Nephron progenitor cell (in vitro differentiated cells): Measurements from ENCODE around the gene UBXN4.

ENCODE experiments used
- DNase-seq: peaks from one replicate; pipeline ENCODE4 v3.0.0; 2021
- H3K27ac Mint-ChIP-seq: 2 replicates; pipeline ENCODE4 v1.8.0; 2021; ENCODE audit warnings: mild to moderate bottlenecking, moderate library complexity, mixed read lengths
- H3K27me3 Mint-ChIP-seq: 2 replicates; pipeline ENCODE4 v1.8.0; 2021; ENCODE audit warnings: mild to moderate bottlenecking, low read depth, mixed read lengths; ENCODE audit not compliant: poor library complexity
- H3K36me3 Mint-ChIP-seq: 2 replicates; pipeline ENCODE4 v1.8.0; 2021; ENCODE audit warnings: low read depth, mixed read lengths
- H3K4me1 Mint-ChIP-seq: 2 replicates; pipeline ENCODE4 v1.8.0; 2021; ENCODE audit warnings: mixed read lengths
- H3K4me3 Mint-ChIP-seq: 2 replicates; pipeline ENCODE4 v1.8.0; 2021; ENCODE audit warnings: mild to moderate bottlenecking, moderate library complexity, mixed read lengths
- H3K9me3 Mint-ChIP-seq: 2 replicates; pipeline ENCODE4 v1.8.0; 2021; ENCODE audit warnings: mild to moderate bottlenecking, moderate library complexity, mixed read lengths
- CTCF ChIP-seq: fragments of 200-600 bp; sonication (generic); IDR thresholded peaks from 2 replicates; pipeline ENCODE4 v1.5.0; 2021; ENCODE audit warnings: antibody characterized with exemption

The UBXN4 gene

GRCh38 chr2:135773319-135773718 is 31.7 kb downstream of the UBXN4 start:
- H3K4me3 Mint-ChIP-seq = no peak overlapping the region
- TF ChIP-seq CTCF = no peak
- H3K27ac Mint-ChIP-seq = no peak overlapping the region
- H3K9me3 Mint-ChIP-seq = no peaks in the 10 kb centered on the region
- no peak for DNase-seq
- H3K4me1 Mint-ChIP-seq = no peaks in the 10 kb centered on the region
- H3K36me3 Mint-ChIP-seq = peaks cover 96% of the 10 kb centered on the region
- no peaks in the 10 kb centered on the region for H3K27me3 Mint-ChIP-seq

GRCh38 chr2:135773917-135774316 is 32.3 kb downstream of the UBXN4 start:
- no peak overlapping the region for H3K27ac Mint-ChIP-seq
- H3K9me3 Mint-ChIP-seq = no peaks in the 10 kb centered on the region
- no peak for TF ChIP-seq CTCF
- no peaks in the 10 kb centered on the region for H3K27me3 Mint-ChIP-seq
- no peaks in the 10 kb centered on the region for H3K4me1 Mint-ChIP-seq
- H3K4me3 Mint-ChIP-seq = no peak overlapping the region
- H3K36me3 Mint-ChIP-seq = peaks cover 94% of the 10 kb centered on the region
- DNase-seq = no peak

GRCh38 chr2:135775420-135775819 is 33.8 kb downstream of the UBXN4 start:
- H3K9me3 Mint-ChIP-seq = no peaks in the 10 kb centered on the region
- H3K27me3 Mint-ChIP-seq = no peaks in the 10 kb centered on the region
- no peak overlapping the region for H3K4me3 Mint-ChIP-seq
- no peak for DNase-seq
- no peaks in the 10 kb centered on the region for H3K4me1 Mint-ChIP-seq
- no peak for TF ChIP-seq CTCF
- H3K27ac Mint-ChIP-seq = no peak overlapping the region
- peaks cover 91% of the 10 kb centered on the region for H3K36me3 Mint-ChIP-seq

- Mint-ChIP-seq H3K27me3 (no peaks in the 10 kb centered on the region), H3K9me3 (no peaks in the 10 kb centered on the region), H3K27ac (no peak overlapping the region), H3K4me1 (no peaks in the 10 kb centered on the region), H3K4me3 (no peak overlapping the region), H3K36me3 (peaks cover 88% of the 10 kb centered on the region)
- no peak for DNase-seq
- no peak for TF ChIP-seq CTCF
Measured at GRCh38 chr2:135776367-135776766, 34.7 kb downstream of the UBXN4 start.

GRCh38 chr2:135782231-135782630 is 40.6 kb downstream of the UBXN4 start:
- Mint-ChIP-seq H3K27ac (peak overlapping the region; percentile 74), H3K27me3 (no peaks in the 10 kb centered on the region), H3K4me3 (no peak overlapping the region), H3K9me3 (peaks cover 17% of the 10 kb centered on the region), H3K4me1 (no peaks in the 10 kb centered on the region), H3K36me3 (peaks cover 88% of the 10 kb centered on the region)
- no peak for TF ChIP-seq CTCF
- no peak for DNase-seq

- peaks cover 17% of the 10 kb centered on the region for H3K9me3 Mint-ChIP-seq
- H3K27ac Mint-ChIP-seq = peak overlapping the region; percentile 74
- H3K36me3 Mint-ChIP-seq = peaks cover 91% of the 10 kb centered on the region
- no peaks in the 10 kb centered on the region for H3K4me1 Mint-ChIP-seq
- no peaks in the 10 kb centered on the region for H3K27me3 Mint-ChIP-seq
- H3K4me3 Mint-ChIP-seq = no peak overlapping the region
- no peak for TF ChIP-seq CTCF
- DNase-seq = no peak
Measured at GRCh38 chr2:135783439-135783838, 41.8 kb downstream of the UBXN4 start.
